SK-N-SH (cell line): Measurements from ENCODE around the gene IRGQ. TPM values are rescaled to one million over a fixed set of nuclear protein-coding genes. Genes with fewer than 3 reads are reported as not detected.

Experiments used
- CTCF ChIA-PET: fragments of 300-600, 350-600 bp; formaldehyde crosslinking; extraction: SDS; loops from one replicate; lab custom pipeline; 2021; lab: Yijun Ruan, JAX
- POLR2A ChIA-PET: fragments of 350-600 bp; sonication (Branson Sonifier 250); formaldehyde crosslinking; extraction: SDS; loops from one replicate; lab custom pipeline; 2020; ENCODE audit warnings: antibody characterized with exemption, inconsistent platforms; lab: Yijun Ruan, JAX
- DNase-seq: peaks from one replicate; pipeline ENCODE4 v3.0.0; 2012
- H2AFZ ChIP-seq: fragments of 200-600 bp; sonication (generic); 2 replicates; pipeline ENCODE4 v1.8.1; 2016; ENCODE audit warnings: antibody characterized with exemption, mild to moderate bottlenecking, low read depth
- H3F3A ChIP-seq: fragments of 200-600 bp; sonication (generic); replicated peaks from 2 replicates; pipeline ENCODE3; 2016; ENCODE audit warnings: antibody characterized with exemption, mild to moderate bottlenecking; ENCODE audit not compliant: insufficient read depth
- H3K27ac ChIP-seq, 2 experiments: fragments of 200-500 bp in 1 of 2; fragments of 200-600 bp in 1 of 2; sonication (Bioruptor generic) in 1 of 2; sonication (generic), shearing (Covaris generic) in 1 of 2; 2 replicates each; pipeline versions ENCODE4 v1.5.1 to v1.6.1; 2014 to 2016; ENCODE audit warnings: low read depth in 2 of 2, inconsistent platforms in 1 of 2, low read length in 1 of 2, mild to moderate bottlenecking in 1 of 2, mixed read lengths in 1 of 2
- H3K27me3 ChIP-seq: fragments of 200-600 bp; sonication (generic), shearing (Covaris generic); 2 replicates; pipeline ENCODE4 v1.6.1; 2016; ENCODE audit warnings: mixed run types; ENCODE audit not compliant: insufficient read depth
- H3K36me3 ChIP-seq, 2 experiments: fragments of 200-500 bp in 1 of 2; fragments of 200-600 bp in 1 of 2; sonication (Bioruptor generic) in 1 of 2; sonication (generic) in 1 of 2; replicated peaks in 1 of 2; 2 replicates each; pipeline versions ENCODE3 to v1.5.1; 2014 to 2016; ENCODE audit warnings: low read length in 1 of 2, mild to moderate bottlenecking in 1 of 2; ENCODE audit not compliant: insufficient read depth in 2 of 2, control insufficient read depth in 1 of 2
- H3K4me1 ChIP-seq, 2 experiments: fragments of 200-500 bp in 1 of 2; fragments of 200-600 bp in 1 of 2; sonication (Bioruptor generic) in 1 of 2; sonication (generic), shearing (Covaris generic) in 1 of 2; 2 replicates each; pipeline versions ENCODE4 v1.5.1 to v1.6.1; 2014 to 2016; ENCODE audit warnings: low read depth in 1 of 2, low read length in 1 of 2, mixed run types in 1 of 2; ENCODE audit not compliant: insufficient read depth in 2 of 2, control insufficient read depth in 1 of 2
- H3K4me2 ChIP-seq: fragments of 200-600 bp; sonication (generic), shearing (Covaris generic); 2 replicates; pipeline ENCODE4 v1.6.1; 2017; ENCODE audit warnings: mixed run types
- H3K4me3 ChIP-seq, 2 experiments: fragments of 200-500 bp in 1 of 2; fragments of 200-600 bp in 1 of 2; sonication (Bioruptor generic) in 1 of 2; sonication (generic), shearing (Covaris generic) in 1 of 2; 2 replicates each; pipeline versions ENCODE4 v1.5.1 to v1.8.1; 2014 to 2016; ENCODE audit warnings: low read depth in 2 of 2, inconsistent platforms in 1 of 2, low read length in 1 of 2, mild to moderate bottlenecking in 1 of 2, mixed read lengths in 1 of 2, moderate library complexity in 1 of 2
- H3K79me2 ChIP-seq: fragments of 200-600 bp; sonication (generic); 2 replicates; pipeline ENCODE4 v1.8.1; 2017; ENCODE audit warnings: mild to moderate bottlenecking; ENCODE audit not compliant: insufficient read depth
- H3K9ac ChIP-seq: fragments of 200-600 bp; sonication (generic); 2 replicates; pipeline ENCODE4 v1.6.1; 2017; ENCODE audit warnings: mixed run types
- H3K9me2 ChIP-seq: fragments of 200-600 bp; sonication (generic); 2 replicates; pipeline ENCODE4 v1.6.1; 2017; ENCODE audit warnings: mixed run types
- H3K9me3 ChIP-seq: fragments of 200-600 bp; sonication (generic); 2 replicates; pipeline ENCODE4 v1.6.1; 2017; ENCODE audit warnings: mixed run types, mild to moderate bottlenecking, moderate library complexity
- H4K20me1 ChIP-seq: fragments of 200-600 bp; sonication (generic); 2 replicates; pipeline ENCODE4 v1.6.1; 2017; ENCODE audit warnings: mild to moderate bottlenecking, mixed run types; ENCODE audit not compliant: insufficient read depth
- CHD2 ChIP-seq: fragments of 150-350 bp; IDR thresholded peaks from 2 replicates; pipeline ENCODE4 v1.6.1; 2018; ENCODE audit warnings: low read length; ENCODE audit not compliant: partially characterized antibody
- CTCF ChIP-seq: fragments of 200-600 bp; sonication (generic); IDR thresholded peaks from 2 replicates; pipeline ENCODE4 v1.6.1; 2017; ENCODE audit warnings: antibody characterized with exemption, mild to moderate bottlenecking, moderate library complexity
- ELF1 ChIP-seq: IDR thresholded peaks from 2 replicates; pipeline ENCODE4 v1.4.0; 2012
- EZH2phosphoT487 ChIP-seq: fragments of 200-600 bp; sonication (generic); IDR thresholded peaks from 2 replicates; pipeline ENCODE4 v1.6.1; 2017; ENCODE audit warnings: low read depth, mixed run types, mild to moderate bottlenecking, antibody characterized with exemption, moderate library complexity, borderline replicate concordance
- GABPA ChIP-seq: IDR thresholded peaks from 2 replicates; pipeline ENCODE4 v1.4.0; 2012; ENCODE audit warnings: low read depth, mild to moderate bottlenecking
- GATA2 ChIP-seq: sonication (generic); formaldehyde crosslinking; IDR thresholded peaks from 2 replicates; pipeline ENCODE4 v1.5.0; 2020; ENCODE audit warnings: mild to moderate bottlenecking, missing genetic modification reagents
- MEF2A ChIP-seq: IDR thresholded peaks from 2 replicates; pipeline ENCODE4 v1.4.0; 2012; ENCODE audit warnings: low read depth, borderline replicate concordance
- NRF1 ChIP-seq: IDR thresholded peaks from 2 replicates; pipeline ENCODE4 v1.6.1; 2012; ENCODE audit warnings: low read depth, mild to moderate bottlenecking, low read length
- RAD21 ChIP-seq: IDR thresholded peaks from 2 replicates; pipeline ENCODE4 v1.6.1; 2012; ENCODE audit warnings: mild to moderate bottlenecking, low read length
- RCOR1 ChIP-seq: fragments of 150-350 bp; IDR thresholded peaks from 2 replicates; pipeline ENCODE4 v1.6.1; 2017; ENCODE audit warnings: antibody characterized with exemption, low read length
- SIN3A ChIP-seq: IDR thresholded peaks from 2 replicates; pipeline ENCODE4 v1.6.1; 2012; ENCODE audit warnings: low read depth, mild to moderate bottlenecking, low read length, moderate library complexity, borderline replicate concordance
- SMC3 ChIP-seq: IDR thresholded peaks from 2 replicates; pipeline ENCODE4 v1.6.1; 2012; ENCODE audit warnings: low read depth, low read length, improper control_type of control experiment
- TAF1 ChIP-seq: IDR thresholded peaks from 2 replicates; pipeline ENCODE4 v1.6.1; 2012; ENCODE audit warnings: low read depth, mild to moderate bottlenecking, low read length, moderate library complexity, borderline replicate concordance
- TCF12 ChIP-seq: IDR thresholded peaks from 2 replicates; pipeline ENCODE4 v1.4.0; 2012
- USF1 ChIP-seq: IDR thresholded peaks from 2 replicates; pipeline ENCODE4 v1.4.0; 2012; ENCODE audit warnings: low read depth, borderline replicate concordance
- YY1 ChIP-seq: IDR thresholded peaks from 2 replicates; pipeline ENCODE4 v1.4.0; 2012; ENCODE audit warnings: low read depth, mild to moderate bottlenecking
- WGBS: methylation state at CpG from one replicate; pipeline ENCODE4 v1.1.6; 2017; ENCODE audit warnings: low lambda C conversion rate; 5-methylcytosine and 5-hydroxymethylcytosine counted together
- polyA plus RNA-seq, 3 experiments: library from polyadenylated mRNA; depleted of rRNA; stranded (reverse); fragments of >200 nt; gene quantifications; 2 replicates each; pipeline ENCODE4 v1.2.3, GENCODE V29; 2012
- TF ChIP-seq, protein P1 (sequence below): fragments of 150-350 bp; IDR thresholded peaks from 2 replicates; pipeline ENCODE4 v1.6.1; 2016; ENCODE audit warnings: mild to moderate bottlenecking, low read depth, low read length
- TF ChIP-seq, protein P2 (sequence below): IDR thresholded peaks from 2 replicates; pipeline ENCODE4 v1.4.0; 2012; ENCODE audit warnings: low read depth, borderline replicate concordance

IRGQ gene
- polyA plus RNA-seq, 1 of the 3 experiments (the other 2 are of a cell fraction), result 8.4 TPM

DNA sequence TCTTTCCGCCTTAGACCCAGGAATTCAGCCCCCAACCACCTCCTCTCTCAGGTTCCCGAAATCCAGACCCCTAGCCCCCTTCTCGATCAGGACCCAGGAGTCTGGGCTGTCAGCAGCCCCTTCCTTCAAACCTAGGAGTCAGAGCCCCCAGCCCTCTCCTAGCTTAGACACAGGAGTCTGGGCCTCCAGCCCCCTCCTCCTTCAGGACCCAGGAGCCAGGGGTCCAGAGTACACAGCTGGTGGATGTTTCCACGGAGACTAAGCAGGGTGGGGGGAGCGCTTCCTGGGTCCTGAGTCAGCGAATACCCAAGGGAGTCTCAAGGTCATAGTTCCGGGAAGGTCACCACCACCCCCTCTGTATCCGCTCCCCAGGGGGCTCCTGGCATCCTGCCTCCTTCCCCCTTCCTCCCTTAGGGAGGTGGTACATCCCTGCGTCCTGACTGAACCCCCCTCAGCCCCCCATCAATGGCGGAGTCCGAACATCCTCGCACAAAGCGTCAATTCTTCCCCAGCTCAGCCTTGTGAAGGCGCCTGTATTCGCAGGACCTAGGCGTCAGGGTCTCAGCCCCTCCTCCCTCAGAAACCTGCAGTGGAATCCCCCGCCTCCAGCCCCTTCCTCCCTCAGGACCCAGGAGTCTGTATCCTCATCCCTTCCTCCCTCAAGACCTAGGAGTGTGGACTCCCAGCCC lies 39.1 kb upstream of the IRGQ start:
- Histone ChIP-seq H3K27ac (no peak overlapping the region), H3K27me3 (no peaks in the 10 kb centered on the region; the same call in 1 of the 2 replicates), H3K36me3 (no peaks in the 10 kb centered on the region), H3K4me1 (peaks cover 0 to 8% of the 10 kb centered on the region in 2 experiments; a peak in 1 of 4 replicates), H4K20me1 (no peaks in the 10 kb centered on the region), H3K4me2 (no peak overlapping the region), H3K4me3 (no peak overlapping the region)
- no peak for DNase-seq
- ChIA-PET CTCF (interaction anchor here (1.3 kb wide), 1 partner anchor 17 kb away, joined by 3 read pairs; no protein-coding TSS in a partner anchor), POLR2A (no interaction called here)
- no peak for TF ChIP-seq CHD2
- TF ChIP-seq TCF12, result no peak
- TF ChIP-seq, protein P1, sequence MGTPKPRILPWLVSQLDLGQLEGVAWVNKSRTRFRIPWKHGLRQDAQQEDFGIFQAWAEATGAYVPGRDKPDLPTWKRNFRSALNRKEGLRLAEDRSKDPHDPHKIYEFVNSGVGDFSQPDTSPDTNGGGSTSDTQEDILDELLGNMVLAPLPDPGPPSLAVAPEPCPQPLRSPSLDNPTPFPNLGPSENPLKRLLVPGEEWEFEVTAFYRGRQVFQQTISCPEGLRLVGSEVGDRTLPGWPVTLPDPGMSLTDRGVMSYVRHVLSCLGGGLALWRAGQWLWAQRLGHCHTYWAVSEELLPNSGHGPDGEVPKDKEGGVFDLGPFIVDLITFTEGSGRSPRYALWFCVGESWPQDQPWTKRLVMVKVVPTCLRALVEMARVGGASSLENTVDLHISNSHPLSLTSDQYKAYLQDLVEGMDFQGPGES, result no peak
- no peak for TF ChIP-seq NRF1
- no peak for TF ChIP-seq ELF1
- TF ChIP-seq MEF2A, result no peak
- no peak for TF ChIP-seq YY1
- no peak for TF ChIP-seq SMC3
- TF ChIP-seq CTCF, result no peak
- no peak for TF ChIP-seq EZH2phosphoT487
- no peak for TF ChIP-seq TAF1
- TF ChIP-seq GABPA, result no peak
- no peak for TF ChIP-seq RCOR1
- no peak for TF ChIP-seq GATA2 (CRISPR knock-in tag)
- TF ChIP-seq SIN3A, result no peak
- TF ChIP-seq, all 33 proteins: peak for 0
- H3K9me3 ChIP-seq, result no peaks in the 10 kb centered on the region
- 78% methylated on average over 13 of the region's 17 CpGs for WGBS
- H3K9me2 ChIP-seq, result no peaks in the 10 kb centered on the region
- no peak overlapping the region for H3K9ac ChIP-seq
- peaks cover 4% of the 10 kb centered on the region for H3F3A ChIP-seq
- no peaks in the 10 kb centered on the region for H3K79me2 ChIP-seq
- no peak overlapping the region for H2AFZ ChIP-seq

DNA sequence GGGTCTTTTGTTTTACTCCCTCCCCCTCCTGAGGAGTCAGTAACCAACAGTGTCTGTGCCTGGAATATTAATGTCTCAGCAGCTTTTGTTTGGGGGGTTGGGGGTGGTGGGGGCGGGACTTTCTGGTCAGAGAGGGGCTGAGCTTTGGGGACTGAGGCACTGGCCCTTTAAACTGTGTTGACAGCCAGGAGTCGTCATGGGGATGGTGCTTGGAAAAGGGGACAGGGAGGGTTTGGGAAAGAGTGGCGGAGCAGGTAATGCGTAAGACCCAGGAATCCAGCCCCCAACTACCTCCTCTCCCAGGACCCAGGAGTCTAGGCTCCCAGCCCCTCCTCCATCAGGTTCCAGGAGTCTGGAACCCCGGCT lies 38.6 kb upstream of the IRGQ start:
- H3K27ac ChIP-seq, result no peak overlapping the region
- H3K79me2 ChIP-seq, result no peaks in the 10 kb centered on the region
- ChIA-PET CTCF (interaction anchor here (1.3 kb wide), 1 partner anchor 17 kb away, joined by 3 read pairs; no protein-coding TSS in a partner anchor), POLR2A (no interaction called here)
- H3K4me3 ChIP-seq, result no peak overlapping the region
- DNase-seq, result no peak
- H3K4me2 ChIP-seq, result no peak overlapping the region
- no peak overlapping the region for H2AFZ ChIP-seq
- 69% methylated on average over 5 of the region's 5 CpGs for WGBS
- no peaks in the 10 kb centered on the region for H3K9me3 ChIP-seq
- peaks cover 4% of the 10 kb centered on the region for H3F3A ChIP-seq
- no peaks in the 10 kb centered on the region for H3K36me3 ChIP-seq
- H3K9ac ChIP-seq, result no peak overlapping the region
- H4K20me1 ChIP-seq, result no peaks in the 10 kb centered on the region
- no peaks in the 10 kb centered on the region for H3K9me2 ChIP-seq
- H3K4me1 ChIP-seq, result peaks cover 0 to 8% of the 10 kb centered on the region in 2 experiments; a peak in 1 of 4 replicates
- no peaks in the 10 kb centered on the region; the same call in 1 of the 2 replicates for H3K27me3 ChIP-seq
- TF ChIP-seq CTCF, result no peak
- TF ChIP-seq EZH2phosphoT487, result no peak
- TF ChIP-seq USF1, result no peak
- no peak for TF ChIP-seq RAD21
- TF ChIP-seq, protein P2, sequence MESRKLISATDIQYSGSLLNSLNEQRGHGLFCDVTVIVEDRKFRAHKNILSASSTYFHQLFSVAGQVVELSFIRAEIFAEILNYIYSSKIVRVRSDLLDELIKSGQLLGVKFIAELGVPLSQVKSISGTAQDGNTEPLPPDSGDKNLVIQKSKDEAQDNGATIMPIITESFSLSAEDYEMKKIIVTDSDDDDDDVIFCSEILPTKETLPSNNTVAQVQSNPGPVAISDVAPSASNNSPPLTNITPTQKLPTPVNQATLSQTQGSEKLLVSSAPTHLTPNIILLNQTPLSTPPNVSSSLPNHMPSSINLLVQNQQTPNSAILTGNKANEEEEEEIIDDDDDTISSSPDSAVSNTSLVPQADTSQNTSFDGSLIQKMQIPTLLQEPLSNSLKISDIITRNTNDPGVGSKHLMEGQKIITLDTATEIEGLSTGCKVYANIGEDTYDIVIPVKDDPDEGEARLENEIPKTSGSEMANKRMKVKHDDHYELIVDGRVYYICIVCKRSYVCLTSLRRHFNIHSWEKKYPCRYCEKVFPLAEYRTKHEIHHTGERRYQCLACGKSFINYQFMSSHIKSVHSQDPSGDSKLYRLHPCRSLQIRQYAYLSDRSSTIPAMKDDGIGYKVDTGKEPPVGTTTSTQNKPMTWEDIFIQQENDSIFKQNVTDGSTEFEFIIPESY, result no peak
